K562 (cell line): Measurements from ENCODE around the gene PLXNB3. TPM values are rescaled to one million over a fixed set of nuclear protein-coding genes. Genes with fewer than 3 reads are reported as not detected.

Experiments
- ATAC-seq: fragments of 200-7000 bp; cut with Tn5 transposase; 3 replicates; pipeline ENCODE4 v1.9.1; 2020; ENCODE audit warnings: moderate library complexity
- BruUV-seq: library from RNA; stranded (reverse); fragments of 400-500 nt; replicated peaks from 2 replicates; lab custom pipeline; 2021; lab: Mats Ljungman, UMichigan
- CTCF ChIA-PET: fragments of 300-600 bp; formaldehyde crosslinking; extraction: SDS; loops from one replicate; lab custom pipeline; 2021; ENCODE audit warnings: low intra/inter-chr PET ratio; lab: Yijun Ruan, JAX
- POLR2A ChIA-PET: fragments of 300-600, 350-650 bp; sonication (Branson Sonifier 250); formaldehyde crosslinking; extraction: SDS; loops from one replicate; lab custom pipeline; 2021; ENCODE audit warnings: antibody characterized with exemption, inconsistent platforms; lab: Yijun Ruan, JAX
- DNase-seq, 4 experiments: peaks; one replicate each; pipeline versions ENCODE4 v3.0.0 to v3.0.0-alpha.2; 2011 to 2018; ENCODE audit warnings: low spot score in 3 of 4, mixed read lengths in 3 of 4; ENCODE audit errors: extremely low read depth in 1 of 4
- FAIRE-seq: peaks from 2 replicates; lab custom pipeline; 2011; peaks lifted over from hg19 to GRCh38; lab: Jason Lieb, UNC
- H2AFZ ChIP-seq: 2 replicates; pipeline ENCODE4 v1.6.0; 2011; ENCODE audit warnings: low read depth, low read length, control low read depth, inconsistent platforms
- H3K27ac ChIP-seq: fragments of 200-600 bp; 3 replicates; pipeline ENCODE4 v1.8.0; 2011; ENCODE audit warnings: low read depth, mild to moderate bottlenecking, control low read depth, inconsistent platforms, low read length, moderate library complexity, mixed read lengths; ENCODE audit errors: extremely low read depth
- H3K27me3 ChIP-seq, 2 experiments: fragments of 300-600 bp in 1 of 2; 2 replicates in 1 of 2; 3 replicates in 1 of 2; pipeline versions ENCODE4 v1.6.0 to v1.8.0; 2011; ENCODE audit warnings: inconsistent platforms in 2 of 2, low read length in 2 of 2, mild to moderate bottlenecking in 1 of 2, mixed read lengths in 1 of 2, moderate library complexity in 1 of 2; ENCODE audit not compliant: control insufficient read depth in 2 of 2, insufficient read depth in 2 of 2
- H3K36me3 ChIP-seq: fragments of 300-600 bp; 3 replicates; pipeline ENCODE4 v1.8.0; 2011; ENCODE audit warnings: mild to moderate bottlenecking, low read length, inconsistent platforms; ENCODE audit not compliant: control insufficient read depth, insufficient read depth
- H3K4me1 ChIP-seq, 2 experiments: fragments of 200-600 bp in 1 of 2; replicated peaks in 1 of 2; 2 replicates in 1 of 2; 3 replicates in 1 of 2; pipeline versions ENCODE4 v1.5.1 to v1.8.0; 2011; ENCODE audit warnings: inconsistent platforms in 2 of 2, low read length in 2 of 2, mild to moderate bottlenecking in 1 of 2, mixed read lengths in 1 of 2, moderate library complexity in 1 of 2; ENCODE audit not compliant: control insufficient read depth in 2 of 2, insufficient read depth in 2 of 2
- H3K4me2 ChIP-seq: 2 replicates; pipeline ENCODE4 v1.6.1; 2011; ENCODE audit warnings: low read length, control low read depth, inconsistent platforms, mixed read lengths; ENCODE audit not compliant: insufficient read depth
- H3K4me3 ChIP-seq: fragments of 200-600 bp; sonication (generic), shearing (Covaris generic); 2 replicates; pipeline ENCODE4 v1.5.1; 2016; ENCODE audit warnings: control low read depth, inconsistent platforms
- H3K79me2 ChIP-seq: fragments of 200-600 bp; 3 replicates; pipeline ENCODE4 v1.8.0; 2011; ENCODE audit warnings: low read length, inconsistent platforms; ENCODE audit not compliant: control insufficient read depth, insufficient read depth
- H3K9ac ChIP-seq, 2 experiments: 2 replicates each; pipeline versions ENCODE4 v1.6.0 to v1.6.1; 2011; ENCODE audit warnings: low read depth in 2 of 2, low read length in 2 of 2, control low read depth in 1 of 2, inconsistent platforms in 1 of 2, mild to moderate bottlenecking in 1 of 2, mixed read lengths in 1 of 2; ENCODE audit not compliant: insufficient read depth in 1 of 2
- H3K9me1 ChIP-seq: one replicate; pipeline ENCODE4 v1.6.0; 2011; ENCODE audit warnings: inconsistent platforms, mild to moderate bottlenecking, low read length, moderate library complexity; ENCODE audit not compliant: control insufficient read depth, insufficient read depth
- H3K9me3 ChIP-seq: replicated peaks from 2 replicates; pipeline ENCODE4 v1.5.1; 2011; ENCODE audit warnings: low read depth, low read length, inconsistent platforms; ENCODE audit not compliant: control insufficient read depth, insufficient read depth
- H4K20me1 ChIP-seq: replicated peaks from 2 replicates; pipeline ENCODE4 v1.6.1; 2011; ENCODE audit warnings: low read length, inconsistent platforms, mixed read lengths; ENCODE audit not compliant: control insufficient read depth, insufficient read depth
- CUX1 ChIP-seq: fragments of 200-800 bp; sonication (Bioruptor generic); IDR thresholded peaks from 2 replicates; pipeline ENCODE4 v1.6.1; 2016; ENCODE audit warnings: missing genetic modification characterization, missing compliant biosample characterization
- EHMT2 ChIP-seq: fragments of 450-650 bp; IDR thresholded peaks from 2 replicates; pipeline ENCODE4 v1.6.1; 2018; ENCODE audit warnings: antibody characterized with exemption
- ETV6 ChIP-seq, 3 experiments: fragments of 150-350 bp in 1 of 3; sonication (generic) in 1 of 3; formaldehyde crosslinking in 1 of 3; IDR thresholded peaks; 2 replicates each; pipeline versions ENCODE4 v1.6.1 to v1.8.0; 2014 to 2022; ENCODE audit warnings: borderline replicate concordance in 2 of 3, low read depth in 2 of 3, antibody characterized with exemption in 1 of 3, low read length in 1 of 3, mild to moderate bottlenecking in 1 of 3, missing genetic modification reagents in 1 of 3
- HDAC8 ChIP-seq: fragments of 450-650 bp; IDR thresholded peaks from 2 replicates; pipeline ENCODE4 v1.6.1; 2016; ENCODE audit warnings: mild to moderate bottlenecking, missing genetic modification characterization, moderate library complexity, missing compliant biosample characterization
- HLTF ChIP-seq: fragments of 450-650 bp; IDR thresholded peaks from 2 replicates; pipeline ENCODE4 v1.6.1; 2016
- HOXB6 ChIP-seq: fragments of 250-450 bp; sonication (Bioruptor Pico); IDR thresholded peaks from 2 replicates; pipeline ENCODE4 v1.5.1; 2022; ENCODE audit warnings: mild to moderate bottlenecking, borderline replicate concordance
- MAFK ChIP-seq: IDR thresholded peaks from 2 replicates; pipeline ENCODE4 v1.6.1; 2011; ENCODE audit warnings: low read length, improper control_type of control experiment
- NFIC ChIP-seq: fragments of 450-650 bp; IDR thresholded peaks from 2 replicates; pipeline ENCODE4 v1.6.1; 2017; ENCODE audit warnings: mild to moderate bottlenecking, inconsistent platforms
- NR3C1 ChIP-seq: sonication (generic); formaldehyde crosslinking; IDR thresholded peaks from 2 replicates; pipeline ENCODE4 v1.8.1; 2022; ENCODE audit warnings: missing genetic modification reagents
- SIN3A ChIP-seq, 2 experiments: fragments of 150-350 bp in 1 of 2; IDR thresholded peaks; 2 replicates each; pipeline ENCODE4 v1.6.1; 2011 to 2016; ENCODE audit warnings: borderline replicate concordance in 2 of 2, low read depth in 2 of 2, low read length in 2 of 2, mild to moderate bottlenecking in 2 of 2, moderate library complexity in 2 of 2; ENCODE audit not compliant: control insufficient read depth in 1 of 2
- SMAD1 ChIP-seq: fragments of 150-350 bp; IDR thresholded peaks from 2 replicates; pipeline ENCODE4 v1.6.1; 2014; ENCODE audit warnings: low read length, low read depth; ENCODE audit not compliant: partially characterized antibody
- TAF7 ChIP-seq: fragments of 450-650 bp; IDR thresholded peaks from 2 replicates; pipeline ENCODE4 v1.6.1; 2016; ENCODE audit warnings: missing genetic modification characterization, missing compliant biosample characterization
- ZNF146 ChIP-seq: IDR thresholded peaks from one replicate; pipeline ENCODE4 v1.6.1; 2018; ENCODE audit warnings: missing compliant biosample characterization; ENCODE audit not compliant: unreplicated experiment
- ZNF75A ChIP-seq: fragments of 450-650 bp; formaldehyde crosslinking; IDR thresholded peaks from 2 replicates; pipeline ENCODE4 v1.4.0; 2020; ENCODE audit warnings: mild to moderate bottlenecking
- ZSCAN29 ChIP-seq: fragments of 450-650 bp; IDR thresholded peaks from 2 replicates; pipeline ENCODE4 v1.6.1; 2017
- WGBS: fragments of 100-300 bp; shearing (Covaris generic); methylation state at CpG from one replicate; pipeline ENCODE4 v1.1.6; 2016; ENCODE audit warnings: low coverage, mixed read lengths; ENCODE audit not compliant: insufficient coverage; ENCODE audit errors: missing lambda C conversion rate; 5-methylcytosine and 5-hydroxymethylcytosine counted together
- in situ Hi-C: fragments of 300-500 bp; cut with MboI; formaldehyde crosslinking; loops from 4 replicates; pipeline ENCODE4 v1.15.0; 2018; ENCODE audit warnings: inconsistent platforms, mixed read lengths
- intact Hi-C: fragments of 100-400 bp; cut with micrococcal nuclease; formaldehyde crosslinking; loops from 2 replicates; pipeline ENCODE4 v1.14.2; 2022
- polyA plus RNA-seq, 8 experiments: library from polyadenylated mRNA; depleted of rRNA in 4 of 8; stranded (reverse) in 5 of 8; unstranded in 3 of 8; fragments of >200 nt; fragmentation: Nextera tagmentation in 2 of 8; fragmentation: Illumina TruSeq in 1 of 8; extraction: Ambion mirVana in 2 of 8; extraction: Trizol in 1 of 8; gene quantifications; 2 replicates each; pipeline versions ENCODE4 v1.2.1 to v1.2.3, GENCODE V29; 2011 to 2014; ENCODE audit warnings: inconsistent platforms in 1 of 8, missing spikeins in 1 of 8
- total RNA-seq, 7 experiments: library from RNA; depleted of rRNA in 6 of 7; stranded (reverse); fragments of >200 nt in 6 of 7; fragmentation: Illumina TruSeq in 2 of 7; extraction: Trizol in 2 of 7; gene quantifications; 2 replicates each; pipeline versions ENCODE4 v1.2.1 to v1.2.3, GENCODE V29; 2011 to 2021; ENCODE audit warnings: low replicate concordance in 1 of 7
- TF ChIP-seq, protein P1 (sequence below): IDR thresholded peaks from 2 replicates; pipeline ENCODE4 v1.6.1; 2011; ENCODE audit warnings: borderline replicate concordance, low read depth, mild to moderate bottlenecking, moderate library complexity, low read length; ENCODE audit not compliant: insufficient read depth, poor library complexity, severe bottlenecking

PLXNB3 gene
- total and polyA plus RNA-seq, 9 of the 15 experiments (the other 6 are each of a cell fraction or from before 2014, with no cell fraction given), result 0.22 to 2.0 (median 1.4) TPM; not detected in 2

- CTCF ChIA-PET, result no interaction called here
- H3K9ac ChIP-seq, result no peak overlapping the region
- no peaks in the 10 kb centered on the region for H3K9me1 ChIP-seq
- no peak for ATAC-seq
- H4K20me1 ChIP-seq, result no peaks in the 10 kb centered on the region
- peaks cover under 1 to 70% of the 10 kb centered on the region in 2 experiments; a peak in 3 of 5 replicates for H3K4me1 ChIP-seq
- H2AFZ ChIP-seq, result no peak overlapping the region
- no TSS peak for BruUV-seq
- no peaks in the 10 kb centered on the region for H3K27me3 ChIP-seq
- POLR2A ChIA-PET, result interaction anchor here (0.6 to 1.0 kb wide), 2 partner anchors 31 to 69 kb away, joined by 3 read pairs; no protein-coding TSS in a partner anchor
- no peaks in the 10 kb centered on the region; the same call in 2 of the 3 replicates for H3K36me3 ChIP-seq
- no peak overlapping the region for H3K4me2 ChIP-seq
- no peaks in the 10 kb centered on the region for H3K79me2 ChIP-seq
- intact Hi-C loops, result no loop called here
- H3K4me3 ChIP-seq, result no peak overlapping the region
- no peak for DNase-seq
- 82% methylated on average over 9 of the region's 16 CpGs for WGBS
- no peaks in the 10 kb centered on the region for H3K9me3 ChIP-seq
- no peak for FAIRE-seq
- in situ Hi-C loops, result no loop called here
- no peak overlapping the region for H3K27ac ChIP-seq
- TF ChIP-seq CUX1 (CRISPR knock-in tag), result no peak
- TF ChIP-seq ZSCAN29, result no peak
- no peak for TF ChIP-seq HDAC8 (tag)
- no peak for TF ChIP-seq TAF7 (tag)
- no peak for TF ChIP-seq MAFK
- TF ChIP-seq HLTF, result no peak
- no peak for TF ChIP-seq ETV6 (IDR thresholded peaks at IDR 0.05; ENCODE audit: borderline replicate concordance in 1 of 2, low read depth in 2 of 2, low read length in 1 of 2)
- TF ChIP-seq ETV6 (CRISPR knock-in tag; IDR thresholded peaks at IDR 0.05; ENCODE audit: borderline replicate concordance), result no peak
- no peak for TF ChIP-seq ZNF75A (CRISPR knock-in tag)
- TF ChIP-seq SIN3A (IDR thresholded peaks at IDR 0.05; ENCODE audit: borderline replicate concordance in 2 of 2, control insufficient read depth in 1 of 2, low read depth in 2 of 2, low read length in 2 of 2), result no peak
- TF ChIP-seq ZNF146 (CRISPR knock-in tag), result no peak
- TF ChIP-seq NR3C1 (CRISPR knock-in tag), result no peak
- TF ChIP-seq SMAD1, result no peak
- TF ChIP-seq EHMT2, result no peak
- no peak for TF ChIP-seq NFIC
- TF ChIP-seq, protein P1, sequence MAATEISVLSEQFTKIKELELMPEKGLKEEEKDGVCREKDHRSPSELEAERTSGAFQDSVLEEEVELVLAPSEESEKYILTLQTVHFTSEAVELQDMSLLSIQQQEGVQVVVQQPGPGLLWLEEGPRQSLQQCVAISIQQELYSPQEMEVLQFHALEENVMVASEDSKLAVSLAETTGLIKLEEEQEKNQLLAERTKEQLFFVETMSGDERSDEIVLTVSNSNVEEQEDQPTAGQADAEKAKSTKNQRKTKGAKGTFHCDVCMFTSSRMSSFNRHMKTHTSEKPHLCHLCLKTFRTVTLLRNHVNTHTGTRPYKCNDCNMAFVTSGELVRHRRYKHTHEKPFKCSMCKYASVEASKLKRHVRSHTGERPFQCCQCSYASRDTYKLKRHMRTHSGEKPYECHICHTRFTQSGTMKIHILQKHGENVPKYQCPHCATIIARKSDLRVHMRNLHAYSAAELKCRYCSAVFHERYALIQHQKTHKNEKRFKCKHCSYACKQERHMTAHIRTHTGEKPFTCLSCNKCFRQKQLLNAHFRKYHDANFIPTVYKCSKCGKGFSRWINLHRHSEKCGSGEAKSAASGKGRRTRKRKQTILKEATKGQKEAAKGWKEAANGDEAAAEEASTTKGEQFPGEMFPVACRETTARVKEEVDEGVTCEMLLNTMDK, result no peak
- TF ChIP-seq HOXB6 (CRISPR knock-in tag), result no peak
Measured at GRCh38 chrX:153740631-153741222, 23.3 kb upstream of the PLXNB3 start.
